Suprapubic skin (tissue), 4 donors: ENCODE results near the gene FGF7. TPM values are rescaled to one million over a fixed set of nuclear protein-coding genes. Genes with fewer than 3 reads are reported as not detected.

Experiments used
- DNase-seq, 2 donors: peaks; one replicate each; pipeline ENCODE4 v3.0.0-alpha.2; 2019; ENCODE audit warnings: low spot score in 2 of 2
- H3K27ac ChIP-seq: fragments of 200-600 bp; sonication (generic); one replicate; pipeline ENCODE4 v1.5.1; 2019
- H3K27me3 ChIP-seq: fragments of 200-600 bp; sonication (generic); one replicate; pipeline ENCODE4 v1.5.1; 2019
- H3K36me3 ChIP-seq: fragments of 200-600 bp; sonication (generic); one replicate; pipeline ENCODE4 v1.5.1; 2019
- H3K4me1 ChIP-seq: fragments of 200-600 bp; sonication (generic); one replicate; pipeline ENCODE4 v1.5.1; 2019
- H3K4me3 ChIP-seq: fragments of 200-600 bp; sonication (generic); one replicate; pipeline ENCODE4 v1.5.1; 2019; ENCODE audit warnings: mild to moderate bottlenecking
- H3K9me3 ChIP-seq: fragments of 200-600 bp; sonication (generic); one replicate; pipeline ENCODE4 v1.5.1; 2019
- EP300 ChIP-seq: sonication (generic); formaldehyde crosslinking; IDR thresholded peaks from one replicate; pipeline ENCODE4 v1.6.1; 2017; ENCODE audit warnings: antibody characterized with exemption
- POLR2A ChIP-seq, 2 donors: fragments of 450-650 bp; IDR thresholded peaks; one replicate each; pipeline ENCODE4 v1.6.1; 2017; ENCODE audit warnings: antibody characterized with exemption in 2 of 2, mild to moderate bottlenecking in 2 of 2, moderate library complexity in 2 of 2
- POLR2AphosphoS5 ChIP-seq, 3 donors: sonication (generic); formaldehyde crosslinking; IDR thresholded peaks; one replicate each; pipeline ENCODE4 v1.6.1; 2017; ENCODE audit warnings: antibody characterized with exemption in 3 of 3
- WGBS: methylation state at CpG from one replicate; pipeline ENCODE4 v1.1.5; 2018; 5-methylcytosine and 5-hydroxymethylcytosine counted together
- total RNA-seq, 4 donors: library from RNA; depleted of rRNA; stranded (reverse); fragments of >200 nt; gene quantifications; one replicate each; pipeline ENCODE4 v1.1.0, GENCODE V29; 2016
- TF ChIP-seq, protein P1 (sequence below), 2 donors: fragments of 200-600 bp in 1 of 2; fragments of 450-650 bp in 1 of 2; sonication (generic) in 1 of 2; IDR thresholded peaks; one replicate each; pipeline ENCODE4 v1.5.1; 2016 to 2019; ENCODE audit warnings: antibody characterized with exemption in 2 of 2, mild to moderate bottlenecking in 1 of 2, moderate library complexity in 1 of 2

FGF7 gene
- total RNA-seq, 4 donors from 2014 or later, result 5.5 to 24.1 (median 12.6) TPM

DNA sequence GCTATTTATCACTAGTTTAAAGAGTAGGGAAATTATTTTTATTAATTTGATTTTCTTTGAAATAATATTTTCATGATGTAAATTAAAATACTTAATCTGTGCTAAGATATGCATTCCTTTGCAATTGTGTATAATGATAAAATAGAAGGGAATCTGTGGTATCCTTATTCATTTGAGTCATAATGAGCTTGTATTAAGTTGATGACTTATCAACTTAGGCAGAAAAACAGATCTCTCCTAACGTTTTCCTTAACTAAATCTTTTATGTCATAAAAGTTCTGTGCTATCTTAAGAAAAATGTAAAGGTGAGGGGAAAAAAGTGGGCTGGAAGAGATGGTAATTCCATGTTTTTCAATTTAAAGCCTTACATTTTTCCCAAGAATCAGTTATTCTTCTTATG, 1.9 kb downstream of the FGF7 start:
- 32% methylated on average over 1 of the region's 1 CpG for whole genome bisulfite sequencing
- TF ChIP-seq POLR2A (IDR thresholded peaks at IDR 0.05) (no peak), EP300 (no peak)
- TF ChIP-seq, protein P1, sequence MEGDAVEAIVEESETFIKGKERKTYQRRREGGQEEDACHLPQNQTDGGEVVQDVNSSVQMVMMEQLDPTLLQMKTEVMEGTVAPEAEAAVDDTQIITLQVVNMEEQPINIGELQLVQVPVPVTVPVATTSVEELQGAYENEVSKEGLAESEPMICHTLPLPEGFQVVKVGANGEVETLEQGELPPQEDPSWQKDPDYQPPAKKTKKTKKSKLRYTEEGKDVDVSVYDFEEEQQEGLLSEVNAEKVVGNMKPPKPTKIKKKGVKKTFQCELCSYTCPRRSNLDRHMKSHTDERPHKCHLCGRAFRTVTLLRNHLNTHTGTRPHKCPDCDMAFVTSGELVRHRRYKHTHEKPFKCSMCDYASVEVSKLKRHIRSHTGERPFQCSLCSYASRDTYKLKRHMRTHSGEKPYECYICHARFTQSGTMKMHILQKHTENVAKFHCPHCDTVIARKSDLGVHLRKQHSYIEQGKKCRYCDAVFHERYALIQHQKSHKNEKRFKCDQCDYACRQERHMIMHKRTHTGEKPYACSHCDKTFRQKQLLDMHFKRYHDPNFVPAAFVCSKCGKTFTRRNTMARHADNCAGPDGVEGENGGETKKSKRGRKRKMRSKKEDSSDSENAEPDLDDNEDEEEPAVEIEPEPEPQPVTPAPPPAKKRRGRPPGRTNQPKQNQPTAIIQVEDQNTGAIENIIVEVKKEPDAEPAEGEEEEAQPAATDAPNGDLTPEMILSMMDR (IDR thresholded peaks at IDR 0.05), result no peak
- H3K36me3 ChIP-seq, result no peaks in the 10 kb centered on the region
- H3K4me1 ChIP-seq, result peaks cover 14% of the 10 kb centered on the region
- H3K9me3 ChIP-seq, result no peaks in the 10 kb centered on the region
- DNase-seq, result no peak
- H3K27me3 ChIP-seq, result no peaks in the 10 kb centered on the region
- no peak overlapping the region for H3K27ac ChIP-seq
- peak overlapping the region; percentile 41 for H3K4me3 ChIP-seq

DNA sequence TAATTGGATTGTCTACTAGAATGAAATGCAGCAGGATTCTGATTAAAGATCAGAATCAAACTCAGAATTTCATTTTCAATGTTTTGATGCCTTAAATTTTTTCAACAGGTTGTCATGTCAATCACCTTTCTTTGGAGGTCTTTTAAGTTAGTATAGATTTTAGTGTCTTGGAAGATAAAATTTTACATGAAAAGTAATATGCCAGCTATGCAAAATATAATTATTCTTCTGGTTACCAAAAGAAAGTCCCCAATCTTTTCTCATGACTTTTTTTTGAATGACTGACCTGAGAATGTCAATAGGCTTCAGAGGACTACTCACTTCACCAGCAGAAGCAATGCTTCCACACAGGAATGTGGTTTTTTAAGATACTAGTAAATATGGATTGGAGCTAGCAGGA, 4.3 kb downstream of the FGF7 start:
- TF ChIP-seq, protein P1 (IDR thresholded peaks at IDR 0.05), result no peak
- TF ChIP-seq EP300, result no peak
- no peak for DNase-seq
- H3K4me1 ChIP-seq, result peaks cover 11% of the 10 kb centered on the region
- H3K27me3 ChIP-seq, result no peaks in the 10 kb centered on the region
- H3K36me3 ChIP-seq, result no peaks in the 10 kb centered on the region
- H3K27ac ChIP-seq, result no peak overlapping the region
- no peaks in the 10 kb centered on the region for H3K9me3 ChIP-seq
- peak overlapping the region; percentile 41 for H3K4me3 ChIP-seq

DNA sequence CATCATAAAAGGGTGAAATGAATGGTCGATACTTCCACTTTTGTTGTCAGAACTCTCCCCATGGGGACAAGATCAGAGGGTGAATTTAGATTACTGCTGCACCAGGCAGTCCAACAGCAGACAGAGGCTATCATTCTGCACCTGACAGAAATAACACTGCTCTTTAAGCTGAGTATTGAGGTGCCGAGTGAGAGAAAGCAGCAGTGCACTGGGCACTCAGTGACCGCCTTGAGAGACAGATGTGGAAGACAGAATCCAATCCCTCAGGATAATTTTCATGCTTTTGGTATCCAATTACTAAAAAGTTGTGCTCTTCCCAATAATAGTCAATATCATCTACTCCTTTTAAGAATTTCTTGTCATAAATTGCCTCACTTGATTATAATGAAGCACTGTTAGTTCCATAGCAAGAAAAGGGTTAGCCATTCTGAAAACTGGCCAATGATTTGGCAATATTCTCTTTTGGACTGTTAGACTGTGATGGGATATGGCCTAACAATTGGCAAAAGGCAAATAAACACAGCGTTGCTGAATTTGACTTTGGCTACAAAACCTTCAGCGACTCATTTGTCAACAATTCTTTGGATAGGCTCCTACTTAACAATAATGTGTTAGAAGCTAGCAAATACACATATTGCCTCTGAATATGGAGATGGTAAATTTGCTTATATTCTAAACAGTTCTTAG, 5.5 kb downstream of the FGF7 start:
- peak overlapping the region; percentile 49 for H3K27ac ChIP-seq
- H3K27me3 ChIP-seq, result no peaks in the 10 kb centered on the region
- H3K4me1 ChIP-seq, result peaks cover 6% of the 10 kb centered on the region
- H3K36me3 ChIP-seq, result no peaks in the 10 kb centered on the region
- H3K4me3 ChIP-seq, result peak overlapping the region; percentile 41
- WGBS, result 62% methylated on average over 5 of the region's 5 CpGs
- no peaks in the 10 kb centered on the region for H3K9me3 ChIP-seq
- DNase-seq, result no peak
- TF ChIP-seq POLR2AphosphoS5 (IDR thresholded peaks at IDR 0.05) (peak in 2 of 3 donors; percentile 59 to 80), POLR2A (IDR thresholded peaks at IDR 0.05) (peak in 1 of 2 donors; percentile 44), EP300 (no peak)

DNA sequence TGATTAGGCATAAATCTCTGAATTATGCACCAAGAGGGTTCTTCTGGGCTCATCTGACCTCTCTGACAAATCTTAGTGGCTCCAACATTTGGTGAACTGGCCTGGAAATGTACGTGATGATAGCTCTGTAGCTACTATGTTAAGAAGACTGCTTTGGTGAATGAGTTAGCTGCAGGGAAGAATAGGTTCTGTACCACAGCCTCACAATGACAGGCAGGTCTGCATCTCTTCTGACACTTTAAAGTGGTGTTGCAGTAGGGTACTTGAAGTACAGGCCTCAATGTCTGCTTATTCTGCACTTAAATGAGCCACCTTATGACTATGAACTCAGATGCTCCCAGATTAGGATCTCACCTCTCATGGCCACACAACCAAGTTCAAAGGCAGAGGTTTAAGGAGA, 7.0 kb downstream of the FGF7 start:
- Histone ChIP-seq H3K4me1 (peaks cover 6% of the 10 kb centered on the region), H3K27ac (no peak overlapping the region), H3K36me3 (no peaks in the 10 kb centered on the region), H3K9me3 (no peaks in the 10 kb centered on the region), H3K4me3 (peak overlapping the region; percentile 3), H3K27me3 (no peaks in the 10 kb centered on the region)
- 85% methylated on average over 1 of the region's 1 CpG for WGBS
- TF ChIP-seq, protein P1 (IDR thresholded peaks at IDR 0.05), result no peak
- TF ChIP-seq POLR2A (IDR thresholded peaks at IDR 0.05) (no peak), POLR2AphosphoS5 (IDR thresholded peaks at IDR 0.05) (no peak), EP300 (no peak)
- DNase-seq, result no peak

DNA sequence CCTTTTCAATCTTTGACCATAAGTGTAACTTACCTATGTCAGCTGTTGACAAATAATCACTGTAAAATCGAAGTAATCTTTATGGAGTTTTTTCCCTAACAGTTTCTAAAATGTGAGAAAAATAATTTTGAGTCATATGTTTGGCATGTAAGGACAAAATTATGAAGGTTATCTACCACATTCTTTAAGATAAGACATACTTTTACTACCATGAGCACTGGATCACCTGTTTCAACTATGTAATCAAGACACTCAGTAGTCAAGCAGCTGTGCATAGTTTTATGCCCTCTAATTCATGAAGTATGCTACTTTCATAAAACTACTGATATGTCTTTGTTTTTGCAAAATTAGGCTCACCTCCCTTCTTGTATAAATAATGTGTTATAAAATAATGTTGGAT, 12.1 kb downstream of the FGF7 start:
- WGBS, result 73% methylated on average over 1 of the region's 1 CpG
- no peak for DNase-seq
- H3K27me3 ChIP-seq, result no peaks in the 10 kb centered on the region
- H3K36me3 ChIP-seq, result no peaks in the 10 kb centered on the region
- no peaks in the 10 kb centered on the region for H3K9me3 ChIP-seq
- no peak for TF ChIP-seq EP300
- TF ChIP-seq, protein P1 (IDR thresholded peaks at IDR 0.05), result no peak
- no peak for TF ChIP-seq POLR2AphosphoS5 (IDR thresholded peaks at IDR 0.05)
- no peak for TF ChIP-seq POLR2A (IDR thresholded peaks at IDR 0.05)
- peaks cover 10% of the 10 kb centered on the region for H3K4me1 ChIP-seq
- no peak overlapping the region for H3K27ac ChIP-seq
- H3K4me3 ChIP-seq, result no peak overlapping the region

DNA sequence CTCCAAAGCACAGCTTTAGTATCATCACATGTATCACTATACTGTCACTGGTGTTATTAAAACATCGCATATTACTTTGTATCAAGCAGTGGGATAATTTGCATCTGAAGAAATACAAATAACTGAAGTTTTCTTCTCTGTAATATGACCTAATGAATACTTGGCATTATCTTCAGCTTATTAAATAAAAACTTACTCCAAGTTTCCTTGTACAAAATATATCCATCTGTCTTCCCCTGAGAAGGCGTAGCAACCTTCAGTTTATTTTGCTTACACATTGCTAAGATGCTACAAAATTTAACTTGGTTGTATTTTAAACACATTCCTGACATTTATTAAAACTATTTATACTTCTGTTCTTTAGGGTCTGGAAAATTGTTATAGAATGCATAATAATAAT, 13.7 kb downstream of the FGF7 start:
- Histone ChIP-seq H3K27ac (no peak overlapping the region), H3K4me1 (peaks cover 10% of the 10 kb centered on the region), H3K27me3 (no peaks in the 10 kb centered on the region), H3K36me3 (no peaks in the 10 kb centered on the region), H3K4me3 (no peak overlapping the region), H3K9me3 (no peaks in the 10 kb centered on the region)
- WGBS, result 66% methylated on average over 2 of the region's 2 CpGs
- TF ChIP-seq POLR2AphosphoS5 (IDR thresholded peaks at IDR 0.05) (no peak), POLR2A (IDR thresholded peaks at IDR 0.05) (no peak), EP300 (no peak)
- TF ChIP-seq, protein P1 (IDR thresholded peaks at IDR 0.05), result no peak
- DNase-seq, result no peak
